Stimulated activated memory B cell treated with anti-CD40 and anti-IgM and Interleukin-4, amounts not matched to agents 10 μg/mL and 1 μg/mL and 100 μg/mL, for 72 hours (primary cell): ENCODE measurements around the gene CEP85.
A peak's percentile ranks its signal among the peaks of the same experiment; 100 is the strongest.

Source experiments
- ATAC-seq: fragments of 150-1000 bp; cut with Tn5 transposase; 2 replicates; pipeline ENCODE4 v1.10.0; 2021
- H3K27ac Mint-ChIP-seq: one replicate; pipeline ENCODE4 v1.8.0; 2022; ENCODE audit warnings: mild to moderate bottlenecking, mixed read lengths
- H3K27me3 Mint-ChIP-seq: one replicate; pipeline ENCODE4 v1.8.0; 2022; ENCODE audit warnings: mixed read lengths
- H3K36me3 Mint-ChIP-seq: one replicate; pipeline ENCODE4 v1.8.0; 2022; ENCODE audit warnings: mixed read lengths
- H3K4me1 Mint-ChIP-seq: one replicate; pipeline ENCODE4 v1.8.0; 2022; ENCODE audit warnings: mixed read lengths
- H3K4me3 Mint-ChIP-seq: one replicate; pipeline ENCODE4 v1.8.0; 2022; ENCODE audit warnings: mild to moderate bottlenecking, moderate library complexity, mixed read lengths
- H3K9me3 Mint-ChIP-seq: one replicate; pipeline ENCODE4 v1.8.0; 2022; ENCODE audit warnings: mixed read lengths

Gene CEP85

GRCh38 chr1:26323382-26323781 lies 89.4 kb downstream of the CEP85 start:
- ATAC-seq, result no peak
- peak overlapping the region; percentile 54 for H3K27ac Mint-ChIP-seq
- no peak overlapping the region for H3K4me3 Mint-ChIP-seq
- no peaks in the 10 kb centered on the region for H3K9me3 Mint-ChIP-seq
- no peaks in the 10 kb centered on the region for H3K27me3 Mint-ChIP-seq
- peaks cover 59% of the 10 kb centered on the region for H3K36me3 Mint-ChIP-seq
- peaks cover 42% of the 10 kb centered on the region for H3K4me1 Mint-ChIP-seq

GRCh38 chr1:26324550-26324949 lies 90.5 kb downstream of the CEP85 start:
- Mint-ChIP-seq H3K9me3 (no peaks in the 10 kb centered on the region), H3K4me3 (no peak overlapping the region), H3K36me3 (peaks cover 47% of the 10 kb centered on the region), H3K27ac (peak overlapping the region; percentile 54), H3K4me1 (peaks cover 42% of the 10 kb centered on the region), H3K27me3 (no peaks in the 10 kb centered on the region)
- no peak for ATAC-seq

GRCh38 chr1:26327956-26328362 lies 94.0 kb downstream of the CEP85 start:
- H3K9me3 Mint-ChIP-seq, result no peaks in the 10 kb centered on the region
- H3K4me1 Mint-ChIP-seq, result peaks cover 15% of the 10 kb centered on the region
- H3K27ac Mint-ChIP-seq, result peak overlapping the region; percentile 35
- no peak for ATAC-seq
- H3K27me3 Mint-ChIP-seq, result no peaks in the 10 kb centered on the region
- no peak overlapping the region for H3K4me3 Mint-ChIP-seq
- H3K36me3 Mint-ChIP-seq, result peaks cover 16% of the 10 kb centered on the region
